ENCODE results near the gene PARP8.
"Not testable (repeated sequence)": the region's sequence is repeated elsewhere in the genome, so short reads cannot be mapped to it uniquely, and the experiment has no call there.

PARP8 gene

GRCh38 chr5:50667653-50668595 is 1.5 kb downstream of the PARP8 start:
- TF ChIP-seq ZNF274 (IDR thresholded peaks at IDR 0.05; ENCODE audit: low read depth, low read length) = no peak

GRCh38 chr5:50668636-50669035 is 2.2 kb downstream of the PARP8 start:
- H3K4me3 ChIP-seq (ENCODE audit: low read length) = peak overlapping the region; percentile 89; the same call in 1 of the 2 replicates

More at GRCh38 chr5:50667653-50668595, 1.5 kb downstream of the PARP8 start:
- peak overlapping the region; percentile 89 for H3K4me3 ChIP-seq (ENCODE audit: low read length)

GRCh38 chr5:50672663-50673062 is 6.2 kb downstream of the PARP8 start:
- no peak overlapping the region for H3K4me3 ChIP-seq (ENCODE audit: low read length)
- TF ChIP-seq ZNF274 (IDR thresholded peaks at IDR 0.05; ENCODE audit: low read depth, low read length) = no peak

GRCh38 chr5:50673444-50673843 is 7.0 kb downstream of the PARP8 start:
- H3K4me3 ChIP-seq (ENCODE audit: low read length) = not testable (repeated sequence)

- no peak overlapping the region for H3K4me3 ChIP-seq (ENCODE audit: low read length)
- no peak for TF ChIP-seq ZNF274 (IDR thresholded peaks at IDR 0.05; ENCODE audit: low read depth, low read length)
These were observed 8.9 kb downstream of the PARP8 start for GRCh38 chr5:50675385-50675784.

- not testable (repeated sequence) for H3K4me3 ChIP-seq (ENCODE audit: low read length)
These were observed 13.1 kb downstream of the PARP8 start for GRCh38 chr5:50679554-50679953.

GRCh38 chr5:50684721-50685120 is 18.3 kb downstream of the PARP8 start:
- no peak for TF ChIP-seq ZNF274 (IDR thresholded peaks at IDR 0.05; ENCODE audit: low read depth, low read length)
- 0 out of 2 replicates have a peak overlapping the region, but pooled peaks have one; percentile 3 for H3K4me3 ChIP-seq (ENCODE audit: low read length)

GRCh38 chr5:50687548-50687947 is 21.1 kb downstream of the PARP8 start:
- TF ChIP-seq ZNF274 (IDR thresholded peaks at IDR 0.05; ENCODE audit: low read depth, low read length) = no peak
- no peak overlapping the region for H3K4me3 ChIP-seq (ENCODE audit: low read length)

GRCh38 chr5:50691399-50692016 is 25.1 kb downstream of the PARP8 start:
- TF ChIP-seq ZNF274 (IDR thresholded peaks at IDR 0.05; ENCODE audit: low read depth, low read length) = no peak
- H3K4me3 ChIP-seq (ENCODE audit: low read length) = no peak overlapping the region

- no peak for TF ChIP-seq ZNF274 (IDR thresholded peaks at IDR 0.05; ENCODE audit: low read depth, low read length)
- H3K4me3 ChIP-seq (ENCODE audit: low read length) = no peak overlapping the region
These were observed 27.7 kb downstream of the PARP8 start for GRCh38 chr5:50694027-50694590.

- not testable (repeated sequence) for H3K4me3 ChIP-seq (ENCODE audit: low read length)
These were observed 28.2 kb downstream of the PARP8 start for GRCh38 chr5:50694626-50695025.

GRCh38 chr5:50697739-50698138 is 31.3 kb downstream of the PARP8 start:
- H3K4me3 ChIP-seq (ENCODE audit: low read length) = no peak overlapping the region
- no peak for TF ChIP-seq ZNF274 (IDR thresholded peaks at IDR 0.05; ENCODE audit: low read depth, low read length)

GRCh38 chr5:50699737-50700136 is 33.3 kb downstream of the PARP8 start:
- H3K4me3 ChIP-seq (ENCODE audit: low read length) = no peak overlapping the region
- no peak for TF ChIP-seq ZNF274 (IDR thresholded peaks at IDR 0.05; ENCODE audit: low read depth, low read length)

- TF ChIP-seq ZNF274 (IDR thresholded peaks at IDR 0.05; ENCODE audit: low read depth, low read length) = no peak
- H3K4me3 ChIP-seq (ENCODE audit: low read length) = no peak overlapping the region
These were observed 34.3 kb downstream of the PARP8 start for GRCh38 chr5:50700706-50701105.
